Measurements from ENCODE around the gene CFL1. TPM values are rescaled to one million over a fixed set of nuclear protein-coding genes. Genes with fewer than 3 reads are reported as not detected.
A peak's percentile ranks its signal among the peaks of the same experiment; 100 is the strongest.

The CFL1 gene
- total and polyA plus RNA-seq, 2 of the 8 experiments (the other 6 are each of a cell fraction or from before 2014, with no cell fraction given): 1,252 to 1,365 TPM

DNA sequence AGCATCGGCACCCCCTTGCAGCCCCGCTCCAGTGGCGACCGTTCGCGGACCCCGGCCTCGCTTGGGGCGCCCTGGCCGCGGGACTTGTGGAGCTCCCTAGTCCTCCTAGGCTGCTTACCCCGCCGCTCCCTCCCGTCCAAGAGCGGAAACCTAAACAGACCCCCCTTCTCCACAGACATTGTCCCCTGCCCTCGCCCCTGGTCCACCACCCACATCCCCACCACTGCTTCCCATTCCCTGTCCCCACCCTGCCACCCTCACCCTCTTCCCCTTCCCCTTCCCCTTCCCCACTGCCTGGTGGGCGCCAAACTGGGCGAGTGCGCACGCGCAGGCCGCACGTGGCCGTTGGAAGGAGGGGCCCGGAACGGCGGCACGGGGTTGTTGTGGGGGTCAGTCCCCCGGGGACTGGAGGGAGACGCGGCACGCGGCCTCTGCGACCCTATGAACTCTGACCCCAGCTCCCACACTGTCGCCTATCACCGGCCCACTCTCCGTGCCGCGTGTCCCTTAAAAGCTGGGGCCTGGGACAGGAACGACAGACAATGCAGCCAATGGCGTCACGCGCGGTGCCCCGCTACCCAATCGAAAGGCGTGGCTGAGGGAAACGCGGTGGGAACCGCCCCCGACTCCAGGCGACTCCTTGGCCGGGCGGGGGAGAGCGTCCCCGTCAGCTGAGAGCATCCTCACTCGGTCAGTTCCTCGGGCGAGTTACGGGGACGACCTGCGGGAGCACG is 24.5 kb downstream of the CFL1 start, which contains the start of gene SNX32:
SNX32 (plus strand) TSS at position 667 of the 734 bp plus-strand sequence. CDS start 103 bp downstream, outside the sequence.
- H3K56ac ChIP-seq (replicated peaks; ENCODE audit: insufficient read length, low read depth, low read length): peak within 1 kb of the TSS; percentile 49
- H2BK15ac ChIP-seq (ENCODE audit: low read length): peak within 1 kb of the TSS; percentile 99
- peaks cover 0 to 9% (median 6%) of the 10 kb centered on the region in 4 experiments; a peak in 4 of 7 replicates for H3K27me3 ChIP-seq (replicated peaks in 1 of 4; ENCODE audit: control insufficient read depth in 3 of 4, extremely low read depth in 1 of 4, insufficient read depth in 3 of 4, low read length in 3 of 4)
- H3K4me3 ChIP-seq (ENCODE audit: extremely low read depth in 1 of 4, insufficient read depth in 2 of 4, low read depth in 3 of 4, low read length in 4 of 4): peak within 1 kb of the TSS; percentile 68 to 72 (median 70)
- H3K4ac ChIP-seq (replicated peaks; ENCODE audit: insufficient read length, low read depth, low read length): peak within 1 kb of the TSS; percentile 100
- H2AFZ ChIP-seq (ENCODE audit: low read length): peak within 1 kb of the TSS; percentile 97
- peak within 1 kb of the TSS; percentile 90 for H4K91ac ChIP-seq (replicated peaks; ENCODE audit: insufficient read length, low read length)
- POLR2A ChIA-PET (ENCODE audit: partially characterized antibody): interaction anchor here (1.0 to 4.0 kb wide), 11 partner anchors 9 to 195 kb away, joined by 3 to 30 read pairs (median 7); partner anchors contain the start of genes AP5B1, CFL1, KAT5 and MUS81
- FAIRE-seq: peak; percentile 58
- peak within 1 kb of the TSS; percentile 97 for H2AK5ac ChIP-seq (ENCODE audit: low read depth, low read length)
- H3K9ac ChIP-seq (replicated peaks in 1 of 4; ENCODE audit: extremely low read depth in 1 of 4, low read depth in 3 of 4, low read length in 3 of 4): peak within 1 kb of the TSS in 3 of 4 experiments; percentile 71 to 75 (median 71); a peak in 6 of 7 replicates
- H3K23me2 ChIP-seq (ENCODE audit: low read depth, low read length): peaks cover 22% of the 10 kb centered on the region
- no peaks in the 10 kb centered on the region for H3K9me3 ChIP-seq (ENCODE audit: insufficient read depth in 2 of 2, low read depth in 1 of 2, low read length in 1 of 2)
- peak within 1 kb of the TSS; percentile 62; the same call in 1 of the 2 replicates for H2BK20ac ChIP-seq (ENCODE audit: low read length)
- H3K79me1 ChIP-seq (ENCODE audit: low read depth, low read length): no peaks in the 10 kb centered on the region; the same call in 1 of the 2 replicates
- H3K36me3 ChIP-seq (ENCODE audit: control insufficient read depth in 2 of 4, insufficient read depth in 4 of 4, low read length in 3 of 4): no peaks in the 10 kb centered on the region; a peak in 1 of 8 replicates
- 6% methylated on average over 20 of the region's 63 CpGs; no CpG with 5 or more reads in 1 of the 2 experiments for WGBS, 2 experiments (ENCODE audit: extremely low coverage in 1 of 2, insufficient coverage in 1 of 2, insufficient read length in 1 of 2, insufficient replicate concordance in 2 of 2, low coverage in 1 of 2, low lambda C conversion rate in 2 of 2, missing lambda C conversion rate in 1 of 2)
- H2BK12ac ChIP-seq (ENCODE audit: low read depth, low read length): peak within 1 kb of the TSS; percentile 96
- H3K18ac ChIP-seq (ENCODE audit: extremely low read depth, low read length): peak within 1 kb of the TSS; percentile 72
- peak within 1 kb of the TSS; percentile 73 for H4K5ac ChIP-seq (ENCODE audit: insufficient read length, low read depth, low read length)
- peak within 1 kb of the TSS; percentile 97 to 100 for H3K4me2 ChIP-seq (ENCODE audit: insufficient read depth in 1 of 2, low read depth in 2 of 2, low read length in 2 of 2)
- H3K27ac ChIP-seq (ENCODE audit: low read depth, low read length): peak within 1 kb of the TSS; percentile 70; the same call in 1 of the 2 replicates
- peaks cover 0 to 9% of the 10 kb centered on the region in 2 experiments for H4K20me1 ChIP-seq (replicated peaks in 1 of 2; ENCODE audit: control insufficient read depth in 1 of 2, insufficient read depth in 2 of 2, low read length in 2 of 2)
- CTCF ChIA-PET (ENCODE audit: partially characterized antibody): interaction anchor here (0.7 to 3.9 kb wide), 19 partner anchors 10 to 226 kb away, joined by 3 to 52 read pairs (median 4); partner anchors contain the start of genes AP5B1, FIBP and MUS81
- peaks cover 0 to 8% (median 6%) of the 10 kb centered on the region in 4 experiments; a peak in 6 of 7 replicates for H3K4me1 ChIP-seq (replicated peaks in 1 of 4; ENCODE audit: control insufficient read depth in 3 of 4, insufficient read depth in 4 of 4, low read length in 3 of 4)
- H3K79me2 ChIP-seq (ENCODE audit: control insufficient read depth in 1 of 2, insufficient read depth in 2 of 2, low read length in 2 of 2): peaks cover 0 to 3% of the 10 kb centered on the region in 2 experiments; a peak in 1 of 4 replicates
- H3K14ac ChIP-seq (ENCODE audit: insufficient read length): peak within 1 kb of the TSS; percentile 100
- peak in 1 of 2 experiments; percentile 97 for DNase-seq (ENCODE audit: low read depth in 1 of 2, low spot score in 2 of 2)
- peak within 1 kb of the TSS; percentile 97 for H4K8ac ChIP-seq (ENCODE audit: extremely low read depth, insufficient read depth, low read length)
- peak within 1 kb of the TSS; percentile 35 for H2BK120ac ChIP-seq (replicated peaks; ENCODE audit: low read depth, low read length)
- H2BK5ac ChIP-seq (ENCODE audit: low read depth, low read length): peak within 1 kb of the TSS; percentile 89
- peak within 1 kb of the TSS; percentile 75 for H3K23ac ChIP-seq (ENCODE audit: insufficient read length)
- TF ChIP-seq FOSL1 (IDR thresholded peaks at IDR 0.05; ENCODE audit: insufficient read depth, low read depth, low read length) (no peak), CBX8 (IDR thresholded peaks at IDR 0.05; ENCODE audit: borderline replicate concordance, low read depth, low read length) (no peak), TCF12 (IDR thresholded peaks at IDR 0.05; ENCODE audit: low read depth, low read length) (no peak), EZH2 (IDR thresholded peaks at IDR 0.05; ENCODE audit: low read depth, low read length, severe bottlenecking) (no peak), ASH2L (IDR thresholded peaks at IDR 0.05; ENCODE audit: low read length) (peak; percentile 69), NRF1 (IDR thresholded peaks at IDR 0.05; ENCODE audit: low read depth, low read length) (peak; percentile 67), POLR2A (IDR thresholded peaks at IDR 0.05; ENCODE audit: control extremely low read depth in 1 of 2, low read depth in 2 of 2, low read length in 2 of 2) (peak in 1 of 2 experiments; percentile 41; a peak in 1 of 3 replicates), SIRT6 (IDR thresholded peaks at IDR 0.05; ENCODE audit: low read length) (no peak)
- TF ChIP-seq, protein P1, sequence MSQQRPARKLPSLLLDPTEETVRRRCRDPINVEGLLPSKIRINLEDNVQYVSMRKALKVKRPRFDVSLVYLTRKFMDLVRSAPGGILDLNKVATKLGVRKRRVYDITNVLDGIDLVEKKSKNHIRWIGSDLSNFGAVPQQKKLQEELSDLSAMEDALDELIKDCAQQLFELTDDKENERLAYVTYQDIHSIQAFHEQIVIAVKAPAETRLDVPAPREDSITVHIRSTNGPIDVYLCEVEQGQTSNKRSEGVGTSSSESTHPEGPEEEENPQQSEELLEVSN (IDR thresholded peaks at IDR 0.05): peak; percentile 90
- TF ChIP-seq, protein P2, sequence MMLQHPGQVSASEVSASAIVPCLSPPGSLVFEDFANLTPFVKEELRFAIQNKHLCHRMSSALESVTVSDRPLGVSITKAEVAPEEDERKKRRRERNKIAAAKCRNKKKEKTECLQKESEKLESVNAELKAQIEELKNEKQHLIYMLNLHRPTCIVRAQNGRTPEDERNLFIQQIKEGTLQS (IDR thresholded peaks at IDR 0.05; ENCODE audit: insufficient read depth, low read depth, low read length): peak; percentile 72

All from H1 (cell line).